SK-N-SH (cell line): Measurements from ENCODE around the gene GUCY1A1.

Experiments
- CTCF ChIP-seq: fragments of 200-600 bp; sonication (generic); IDR thresholded peaks from 2 replicates; pipeline ENCODE4 v1.6.1; 2017; ENCODE audit warnings: antibody characterized with exemption, mild to moderate bottlenecking, moderate library complexity
- POLR2AphosphoS5 ChIP-seq: IDR thresholded peaks from 2 replicates; pipeline ENCODE4 v1.6.1; 2012; ENCODE audit warnings: low read depth, low read length
- SIN3A ChIP-seq: IDR thresholded peaks from 2 replicates; pipeline ENCODE4 v1.6.1; 2012; ENCODE audit warnings: low read depth, mild to moderate bottlenecking, low read length, moderate library complexity, borderline replicate concordance
- USF2 ChIP-seq: fragments of 150-350 bp; IDR thresholded peaks from 2 replicates; pipeline ENCODE4 v1.6.1; 2017; ENCODE audit warnings: antibody characterized with exemption, low read length, low read depth, borderline replicate concordance

GRCh38 chr4:155734065-155734464 lies 67.4 kb downstream of the GUCY1A1 start:
- no peak for TF ChIP-seq CTCF
- TF ChIP-seq USF2 = no peak
- no peak for TF ChIP-seq SIN3A
- no peak for TF ChIP-seq POLR2AphosphoS5
